Ectodermal cell (in vitro differentiated cells): ENCODE results near the gene WDR11.

Experiments used
- H3K27ac ChIP-seq: 2 replicates; pipeline ENCODE4 v1.7.0; 2013; ENCODE audit warnings: mild to moderate bottlenecking, low read depth, low read length; ENCODE audit not compliant: insufficient read depth, poor library complexity, severe bottlenecking
- H3K27me3 ChIP-seq: 2 replicates; pipeline ENCODE4 v1.7.0; 2013; ENCODE audit warnings: mild to moderate bottlenecking, low read length; ENCODE audit not compliant: insufficient read depth, control insufficient read depth, poor library complexity, severe bottlenecking
- H3K36me3 ChIP-seq: one replicate; pipeline ENCODE4 v1.7.0; 2013; ENCODE audit warnings: low read length; ENCODE audit not compliant: control insufficient read depth, insufficient read depth
- H3K4me1 ChIP-seq: one replicate; pipeline ENCODE4 v1.7.0; 2013; ENCODE audit warnings: low read length; ENCODE audit not compliant: control insufficient read depth, insufficient read depth
- H3K4me3 ChIP-seq: 2 replicates; pipeline ENCODE4 v1.7.0; 2013; ENCODE audit warnings: low read depth, low read length, control low read depth; ENCODE audit not compliant: insufficient read depth
- H3K9me3 ChIP-seq: 2 replicates; pipeline ENCODE4 v1.7.0; 2013; ENCODE audit warnings: mild to moderate bottlenecking, low read length, moderate library complexity; ENCODE audit not compliant: control insufficient read depth
- WGBS, 2 experiments: methylation state at CpG; one replicate each; pipeline ENCODE4 v1.1.7; 2013; ENCODE audit warnings: missing lambda C conversion rate in 2 of 2; 5-methylcytosine and 5-hydroxymethylcytosine counted together

The WDR11 gene

GRCh38 chr10:120824881-120825309, 26.3 kb upstream of the WDR11 start:
- no peaks in the 10 kb centered on the region for H3K36me3 ChIP-seq
- no peaks in the 10 kb centered on the region for H3K27me3 ChIP-seq
- H3K27ac ChIP-seq = no peak overlapping the region
- H3K9me3 ChIP-seq = no peaks in the 10 kb centered on the region
- 53 to 60% methylated on average over 9 of the region's 9 CpGs for WGBS, 2 experiments
- H3K4me3 ChIP-seq = no peak overlapping the region
- H3K4me1 ChIP-seq = peaks cover 7% of the 10 kb centered on the region

GRCh38 chr10:120825878-120826769, 25.0 kb upstream of the WDR11 start:
- no peaks in the 10 kb centered on the region for H3K9me3 ChIP-seq
- no peaks in the 10 kb centered on the region for H3K36me3 ChIP-seq
- WGBS, 2 experiments = 91 to 92% methylated on average over 3 of the region's 3 CpGs
- peaks cover 7% of the 10 kb centered on the region for H3K4me1 ChIP-seq
- H3K27me3 ChIP-seq = no peaks in the 10 kb centered on the region
- H3K27ac ChIP-seq = no peak overlapping the region
- H3K4me3 ChIP-seq = no peak overlapping the region

GRCh38 chr10:120827251-120827875, 23.8 kb upstream of the WDR11 start:
- H3K4me1 ChIP-seq = peaks cover 7% of the 10 kb centered on the region
- WGBS, 2 experiments = 71 to 93% methylated on average over 3 to 4 of the region's 5 CpGs
- no peak overlapping the region for H3K27ac ChIP-seq
- no peaks in the 10 kb centered on the region for H3K9me3 ChIP-seq
- no peaks in the 10 kb centered on the region for H3K36me3 ChIP-seq
- H3K4me3 ChIP-seq = no peak overlapping the region
- no peaks in the 10 kb centered on the region for H3K27me3 ChIP-seq

GRCh38 chr10:120828763-120829319, 22.3 kb upstream of the WDR11 start:
- no peak overlapping the region for H3K27ac ChIP-seq
- no peaks in the 10 kb centered on the region for H3K9me3 ChIP-seq
- H3K27me3 ChIP-seq = no peaks in the 10 kb centered on the region
- H3K36me3 ChIP-seq = no peaks in the 10 kb centered on the region
- no peaks in the 10 kb centered on the region for H3K4me1 ChIP-seq
- WGBS, 2 experiments = 94% methylated on average over 3 of the region's 3 CpGs
- no peak overlapping the region for H3K4me3 ChIP-seq

- Histone ChIP-seq H3K4me3 (no peak overlapping the region), H3K27ac (no peak overlapping the region), H3K36me3 (no peaks in the 10 kb centered on the region), H3K9me3 (no peaks in the 10 kb centered on the region), H3K4me1 (no peaks in the 10 kb centered on the region), H3K27me3 (no peaks in the 10 kb centered on the region)
- WGBS, 2 experiments = 92 to 94% methylated on average over 9 of the region's 9 CpGs
These were observed 19.1 kb upstream of the WDR11 start for GRCh38 chr10:120832106-120832505.

- H3K4me1 ChIP-seq = peaks cover 4% of the 10 kb centered on the region
- no peaks in the 10 kb centered on the region for H3K9me3 ChIP-seq
- WGBS, 2 experiments = 81 to 85% methylated on average over 4 to 6 of the region's 6 CpGs
- no peak overlapping the region for H3K27ac ChIP-seq
- H3K27me3 ChIP-seq = no peaks in the 10 kb centered on the region
- H3K36me3 ChIP-seq = no peaks in the 10 kb centered on the region
- H3K4me3 ChIP-seq = no peak overlapping the region
These were observed 17.8 kb upstream of the WDR11 start for GRCh38 chr10:120833222-120833928.

GRCh38 chr10:120835603-120836002, 15.6 kb upstream of the WDR11 start:
- WGBS, 2 experiments = 79 to 88% methylated on average over 2 of the region's 2 CpGs
- Histone ChIP-seq H3K36me3 (no peaks in the 10 kb centered on the region), H3K4me3 (no peak overlapping the region)

GRCh38 chr10:120838941-120839340, 12.2 kb upstream of the WDR11 start:
- peaks cover 4% of the 10 kb centered on the region for H3K4me1 ChIP-seq
- WGBS, 2 experiments = 92 to 95% methylated on average over 3 of the region's 3 CpGs
- no peaks in the 10 kb centered on the region for H3K36me3 ChIP-seq
- no peak overlapping the region for H3K27ac ChIP-seq
- no peaks in the 10 kb centered on the region for H3K9me3 ChIP-seq
- no peaks in the 10 kb centered on the region for H3K27me3 ChIP-seq
- H3K4me3 ChIP-seq = no peak overlapping the region

More at GRCh38 chr10:120835603-120836002, 15.6 kb upstream of the WDR11 start:
- Histone ChIP-seq H3K27ac (no peak overlapping the region), H3K9me3 (no peaks in the 10 kb centered on the region), H3K4me1 (peaks cover 4% of the 10 kb centered on the region), H3K27me3 (no peaks in the 10 kb centered on the region)

GRCh38 chr10:120841522-120842189, 9.5 kb upstream of the WDR11 start:
- 95 to 97% methylated on average over 1 of the region's 1 CpG for WGBS, 2 experiments
- no peak overlapping the region for H3K4me3 ChIP-seq
- H3K27ac ChIP-seq = no peak overlapping the region
- no peaks in the 10 kb centered on the region for H3K9me3 ChIP-seq
- peaks cover 4% of the 10 kb centered on the region for H3K4me1 ChIP-seq
- H3K27me3 ChIP-seq = no peaks in the 10 kb centered on the region
- H3K36me3 ChIP-seq = no peaks in the 10 kb centered on the region
